CD4-positive, alpha-beta T cell (primary cell): ENCODE data around the gene NKX2-2. TPM values are rescaled to one million over a fixed set of nuclear protein-coding genes. Genes with fewer than 3 reads are reported as not detected.

Experiments
- ATAC-seq: fragments of 200-7000 bp; cut with Tn5 transposase; one replicate; pipeline ENCODE4 v1.10.0; 2022; ENCODE audit warnings: mild to moderate bottlenecking; ENCODE audit not compliant: poor library complexity
- CTCF ChIA-PET: fragments of 350-600 bp; sonication (Branson Sonifier 250); formaldehyde crosslinking; loops from one replicate; lab custom pipeline; 2021; ENCODE audit warnings: antibody characterized with exemption, inconsistent platforms; lab: Charles Lee
- POLR2A ChIA-PET: fragments of 350-600 bp; sonication (Branson Sonifier 250); formaldehyde crosslinking; loops from one replicate; lab custom pipeline; 2021; ENCODE audit warnings: antibody characterized with exemption, inconsistent platforms; lab: Charles Lee
- DNase-seq, 14 experiments: peaks; one replicate each; pipeline ENCODE4 v3.0.0-alpha.2; 2013 to 2020; ENCODE audit warnings: mixed read lengths in 2 of 14
- H3K27ac ChIP-seq, 2 donors: one replicate each; pipeline versions ENCODE4 v1.5.1 to v1.7.0; 2013; ENCODE audit warnings: low read length in 2 of 2, low read depth in 1 of 2, mild to moderate bottlenecking in 1 of 2
- H3K27me3 ChIP-seq, 2 experiments: 1 replicate in 1 of 2; 2 replicates in 1 of 2; pipeline versions ENCODE4 v1.6.1 to v1.7.0; 2013; ENCODE audit warnings: low read length in 2 of 2, control low read depth in 1 of 2, mild to moderate bottlenecking in 1 of 2, moderate library complexity in 1 of 2; ENCODE audit not compliant: insufficient read depth in 2 of 2, control insufficient read depth in 1 of 2
- H3K36me3 ChIP-seq: one replicate; pipeline ENCODE4 v1.6.1; 2013; ENCODE audit warnings: low read length, control low read depth; ENCODE audit not compliant: insufficient read depth
- H3K4me1 ChIP-seq: one replicate; pipeline ENCODE4 v1.6.1; 2013; ENCODE audit warnings: low read length, control low read depth; ENCODE audit not compliant: insufficient read depth
- H3K4me3 ChIP-seq: one replicate; pipeline ENCODE4 v1.5.1; 2013; ENCODE audit warnings: mild to moderate bottlenecking, low read length, moderate library complexity
- H3K9me3 ChIP-seq, 2 experiments: 1 replicate in 1 of 2; 2 replicates in 1 of 2; pipeline versions ENCODE4 v1.6.1 to v1.7.0; 2013; ENCODE audit warnings: low read length in 2 of 2, mild to moderate bottlenecking in 2 of 2, control low read depth in 1 of 2, moderate library complexity in 1 of 2; ENCODE audit not compliant: control insufficient read depth in 1 of 2, insufficient read depth in 1 of 2
- H3K27ac Mint-ChIP-seq: one replicate; pipeline ENCODE4 v1.8.0; 2020; ENCODE audit warnings: mixed read lengths
- H3K27me3 Mint-ChIP-seq: one replicate; pipeline ENCODE4 v1.8.0; 2021; ENCODE audit warnings: mixed read lengths
- H3K36me3 Mint-ChIP-seq: one replicate; pipeline ENCODE4 v1.8.0; 2021; ENCODE audit warnings: low read depth, mixed read lengths
- H3K4me1 Mint-ChIP-seq: one replicate; pipeline ENCODE4 v1.8.0; 2021; ENCODE audit warnings: low read depth, mixed read lengths
- H3K4me3 Mint-ChIP-seq: one replicate; pipeline ENCODE4 v1.8.0; 2020; ENCODE audit warnings: mild to moderate bottlenecking, mixed read lengths
- H3K9me3 Mint-ChIP-seq: one replicate; pipeline ENCODE4 v1.8.0; 2020; ENCODE audit warnings: mixed read lengths
- CTCF ChIP-seq: fragments of 200-600 bp; IDR thresholded peaks from one replicate; pipeline ENCODE4 v1.8.0; 2022; ENCODE audit warnings: antibody characterized with exemption, mild to moderate bottlenecking
- intact Hi-C, 2 experiments: fragments of 100-400 bp; cut with DNase I in 1 of 2; cut with micrococcal nuclease in 1 of 2; formaldehyde crosslinking; loops; one replicate each; pipeline versions ENCODE4 v1.15.1 to v1.9.0; 2023 to 2025; cut with DNase I, micrococcal nuclease
- total RNA-seq, 174 experiments: library from RNA in 2 of 174; stranded (reverse) in 2 of 174; gene quantifications; one replicate each; pipeline ENCODE4 v1.2.3 and lab custom pipeline; 2021 to 2026

The NKX2-2 gene
- total RNA-seq, 2 experiments from 2014 or later = not detected

DNA sequence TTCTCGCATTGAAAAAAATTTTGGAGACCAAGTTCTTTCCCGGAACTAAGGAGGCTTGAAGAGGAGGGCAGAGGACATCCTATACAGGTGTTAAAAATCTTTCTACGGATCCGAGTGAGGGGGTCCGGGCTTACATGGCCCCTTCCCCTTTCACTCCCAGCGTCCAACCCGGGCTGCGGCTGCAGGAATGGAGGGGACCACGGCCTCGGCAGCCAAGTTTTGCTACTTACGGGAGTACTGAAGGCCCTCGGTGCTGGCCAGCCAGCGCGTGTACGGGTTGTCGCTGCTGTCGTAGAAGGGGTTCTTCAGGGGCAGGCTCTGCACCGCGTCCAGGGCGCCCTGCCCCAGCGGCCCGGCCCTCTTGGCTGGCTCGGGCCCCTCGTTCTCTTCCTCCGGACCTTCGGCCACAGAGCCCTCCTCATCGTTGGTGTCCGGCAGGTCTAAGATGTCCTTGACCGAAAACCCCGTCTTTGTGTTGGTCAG lies 642 bp downstream of the NKX2-2 start:
- no peak for TF ChIP-seq CTCF
- intact Hi-C loops = loop anchor here in 1 of 2 experiments (10.0 kb wide), 1 partner anchor 798 kb away; the partner anchor contains the start of gene RALGAPA2
- H3K36me3 Mint-ChIP-seq = no peaks in the 10 kb centered on the region
- peaks cover 90 to 92% of the 10 kb centered on the region in 2 experiments for H3K27me3 ChIP-seq
- H3K4me1 Mint-ChIP-seq = peaks cover 76% of the 10 kb centered on the region
- peak overlapping the region; percentile 82 for H3K4me3 Mint-ChIP-seq
- CTCF ChIA-PET = no interaction called here
- POLR2A ChIA-PET = no interaction called here
- H3K27me3 Mint-ChIP-seq = peaks cover 93% of the 10 kb centered on the region
- no peak overlapping the region for H3K27ac Mint-ChIP-seq
- H3K9me3 ChIP-seq = peaks cover 0 to 57% of the 10 kb centered on the region in 2 experiments
- no peak overlapping the region for H3K4me3 ChIP-seq
- no peak overlapping the region for H3K27ac ChIP-seq
- no peak for ATAC-seq
- peaks cover 81% of the 10 kb centered on the region for H3K4me1 ChIP-seq
- no peaks in the 10 kb centered on the region for H3K36me3 ChIP-seq
- DNase-seq = peak in 1 of 14 experiments; percentile 16
- H3K9me3 Mint-ChIP-seq = no peaks in the 10 kb centered on the region

DNA sequence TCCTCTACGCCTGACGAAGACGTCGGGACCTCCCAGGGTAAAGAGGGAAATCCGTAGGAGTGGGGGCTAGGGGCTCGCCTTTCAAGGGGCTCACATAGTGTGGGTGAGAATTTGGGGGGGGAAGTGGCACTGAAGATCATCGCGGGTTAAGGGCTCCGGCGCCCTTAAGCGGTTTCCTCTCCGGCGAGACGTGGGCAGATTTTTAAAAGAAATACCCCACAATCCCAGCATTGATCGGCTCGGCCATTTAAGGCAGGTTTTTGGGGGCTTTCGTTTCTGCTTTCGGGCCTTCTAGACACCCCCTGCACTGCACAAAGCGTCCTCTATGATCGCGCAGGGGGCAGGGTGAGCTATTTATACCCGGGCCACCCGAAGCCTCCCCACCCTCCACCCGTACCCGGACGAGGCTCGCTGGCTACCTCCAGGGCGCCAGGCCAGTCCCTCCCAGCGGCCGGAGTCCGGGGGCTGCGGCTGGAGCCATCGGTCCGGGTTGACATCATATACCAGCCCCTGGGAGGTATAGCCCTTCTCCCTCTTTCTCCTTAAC lies 1.2 kb downstream of the NKX2-2 start:
- ChIA-PET CTCF (interaction anchor here (1.4 kb wide), 1 partner anchor 277 kb away, joined by 4 read pairs; no protein-coding TSS in a partner anchor), POLR2A (no interaction called here)
- no peak overlapping the region for H3K27ac Mint-ChIP-seq
- H3K4me1 Mint-ChIP-seq = peaks cover 76% of the 10 kb centered on the region
- Histone ChIP-seq H3K4me3 (peak overlapping the region; percentile 28), H3K4me1 (peaks cover 76% of the 10 kb centered on the region), H3K9me3 (peaks cover 0 to 57% of the 10 kb centered on the region in 2 experiments), H3K27ac (no peak overlapping the region), H3K27me3 (peaks cover 90 to 92% of the 10 kb centered on the region in 2 experiments), H3K36me3 (no peaks in the 10 kb centered on the region)
- H3K27me3 Mint-ChIP-seq = peaks cover 93% of the 10 kb centered on the region
- TF ChIP-seq CTCF = no peak
- H3K36me3 Mint-ChIP-seq = no peaks in the 10 kb centered on the region
- H3K9me3 Mint-ChIP-seq = no peaks in the 10 kb centered on the region
- peak overlapping the region; percentile 82 for H3K4me3 Mint-ChIP-seq
- DNase-seq (no peak), ATAC-seq (no peak)
- intact Hi-C loops = loop anchor here in 1 of 2 experiments (10.0 kb wide), 1 partner anchor 798 kb away; the partner anchor contains the start of gene RALGAPA2

GRCh38 chr20:21511850-21512633 lies 1.8 kb downstream of the NKX2-2 start:
- Histone ChIP-seq H3K27ac (no peak overlapping the region), H3K4me3 (peak overlapping the region; percentile 28), H3K36me3 (no peaks in the 10 kb centered on the region), H3K9me3 (peaks cover 0 to 52% of the 10 kb centered on the region in 2 experiments), H3K27me3 (peaks cover 90 to 92% of the 10 kb centered on the region in 2 experiments), H3K4me1 (peaks cover 70% of the 10 kb centered on the region)
- Mint-ChIP-seq H3K4me3 (peak overlapping the region; percentile 62), H3K27me3 (peaks cover 93% of the 10 kb centered on the region), H3K36me3 (no peaks in the 10 kb centered on the region), H3K4me1 (peaks cover 74% of the 10 kb centered on the region), H3K27ac (no peak overlapping the region), H3K9me3 (no peaks in the 10 kb centered on the region)
- intact Hi-C loops = loop anchor here in 1 of 2 experiments (10.0 kb wide), 1 partner anchor 797 kb away; the partner anchor contains the start of gene RALGAPA2
- ChIA-PET CTCF (interaction anchor here (1.4 kb wide), 1 partner anchor 276 kb away, joined by 4 read pairs; no protein-coding TSS in a partner anchor), POLR2A (interaction anchor here (0.6 kb wide), 1 partner anchor 651 kb away, joined by 3 read pairs; no protein-coding TSS in a partner anchor)
- ATAC-seq = no peak
- DNase-seq = peak in 2 of 14 experiments; percentile 36 to 43
- TF ChIP-seq CTCF = no peak
